ENCODE measurements around the gene PAPPA. TPM values are rescaled to one million over a fixed set of nuclear protein-coding genes. Genes with fewer than 3 reads are reported as not detected.

The PAPPA gene
- total RNA-seq, 1 donor from 2014 or later, result 172 TPM

DNA sequence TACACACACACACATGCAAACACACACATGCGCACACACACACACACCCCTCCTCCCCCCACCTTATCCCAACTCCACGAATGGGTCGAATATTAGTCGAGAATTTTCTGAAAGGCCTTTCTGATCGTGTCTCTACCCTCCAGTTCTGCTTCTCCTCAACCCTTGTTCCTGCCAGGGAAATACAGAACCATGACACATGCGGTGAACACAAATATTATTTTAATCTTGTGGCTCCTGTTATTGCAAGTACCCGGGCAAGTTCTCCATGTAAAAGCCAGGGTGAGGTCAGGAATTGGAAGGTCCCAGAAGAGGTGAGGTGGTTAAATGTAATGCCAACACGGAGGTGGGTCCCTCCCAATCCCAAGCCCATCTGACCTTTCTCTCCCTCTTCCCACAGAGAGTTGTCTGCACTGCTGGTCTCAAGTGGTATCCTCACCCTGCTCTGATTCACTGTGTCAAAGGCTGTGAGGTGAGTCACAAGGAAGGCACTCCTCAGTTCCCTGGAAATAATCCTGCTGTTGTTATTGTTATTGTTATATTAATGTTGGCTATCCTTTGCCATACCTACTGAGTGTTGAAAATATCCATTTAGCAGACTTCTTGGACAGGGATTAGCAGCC lies 223.7 kb downstream of the PAPPA start:
- Histone ChIP-seq H3K79me2 (ENCODE audit: insufficient read depth, low read length) (no peaks in the 10 kb centered on the region), H3K36me3 (ENCODE audit: insufficient read depth, low read length) (no peaks in the 10 kb centered on the region), H3K9me3 (ENCODE audit: insufficient read depth, low read depth, low read length) (no peaks in the 10 kb centered on the region), H3K4me2 (ENCODE audit: low read length) (peak overlapping the region; percentile 55), H3K4me1 (ENCODE audit: insufficient read depth, low read length) (peaks cover 16% of the 10 kb centered on the region), H3K9ac (ENCODE audit: low read length) (no peak overlapping the region), H3K4me3 (ENCODE audit: insufficient read depth, low read depth, low read length) (no peak overlapping the region), H3K27ac (ENCODE audit: low read depth, low read length) (peak overlapping the region; percentile 21), H4K20me1 (ENCODE audit: insufficient read depth, low read length) (peaks cover 5% of the 10 kb centered on the region), H3K27me3 (ENCODE audit: insufficient read depth, low read length) (peaks cover 5% of the 10 kb centered on the region), H2AFZ (ENCODE audit: low read depth, low read length) (no peak overlapping the region)
- Mint-ChIP-seq H3K4me1 (ENCODE audit: low read depth, unreplicated experiment) (peaks cover 35% of the 10 kb centered on the region), H3K9me3 (ENCODE audit: unreplicated experiment) (no peaks in the 10 kb centered on the region), H3K4me3 (ENCODE audit: unreplicated experiment) (peak overlapping the region; percentile 27), H3K27me3 (ENCODE audit: low read depth, unreplicated experiment) (no peaks in the 10 kb centered on the region), H3K36me3 (ENCODE audit: low read depth, unreplicated experiment) (peaks cover 50% of the 10 kb centered on the region), H3K27ac (ENCODE audit: unreplicated experiment) (peak overlapping the region; percentile 69)
- peak; percentile 77 for DNase-seq (ENCODE audit: low read depth)
- FAIRE-seq, result peak; percentile 80
- no peak for TF ChIP-seq EZH2 (IDR thresholded peaks at IDR 0.05; ENCODE audit: insufficient read depth, low read length)
- TF ChIP-seq, protein P1, sequence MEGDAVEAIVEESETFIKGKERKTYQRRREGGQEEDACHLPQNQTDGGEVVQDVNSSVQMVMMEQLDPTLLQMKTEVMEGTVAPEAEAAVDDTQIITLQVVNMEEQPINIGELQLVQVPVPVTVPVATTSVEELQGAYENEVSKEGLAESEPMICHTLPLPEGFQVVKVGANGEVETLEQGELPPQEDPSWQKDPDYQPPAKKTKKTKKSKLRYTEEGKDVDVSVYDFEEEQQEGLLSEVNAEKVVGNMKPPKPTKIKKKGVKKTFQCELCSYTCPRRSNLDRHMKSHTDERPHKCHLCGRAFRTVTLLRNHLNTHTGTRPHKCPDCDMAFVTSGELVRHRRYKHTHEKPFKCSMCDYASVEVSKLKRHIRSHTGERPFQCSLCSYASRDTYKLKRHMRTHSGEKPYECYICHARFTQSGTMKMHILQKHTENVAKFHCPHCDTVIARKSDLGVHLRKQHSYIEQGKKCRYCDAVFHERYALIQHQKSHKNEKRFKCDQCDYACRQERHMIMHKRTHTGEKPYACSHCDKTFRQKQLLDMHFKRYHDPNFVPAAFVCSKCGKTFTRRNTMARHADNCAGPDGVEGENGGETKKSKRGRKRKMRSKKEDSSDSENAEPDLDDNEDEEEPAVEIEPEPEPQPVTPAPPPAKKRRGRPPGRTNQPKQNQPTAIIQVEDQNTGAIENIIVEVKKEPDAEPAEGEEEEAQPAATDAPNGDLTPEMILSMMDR (IDR thresholded peaks at IDR 0.05; ENCODE audit: insufficient read depth, low read depth, low read length), result no peak

DNA sequence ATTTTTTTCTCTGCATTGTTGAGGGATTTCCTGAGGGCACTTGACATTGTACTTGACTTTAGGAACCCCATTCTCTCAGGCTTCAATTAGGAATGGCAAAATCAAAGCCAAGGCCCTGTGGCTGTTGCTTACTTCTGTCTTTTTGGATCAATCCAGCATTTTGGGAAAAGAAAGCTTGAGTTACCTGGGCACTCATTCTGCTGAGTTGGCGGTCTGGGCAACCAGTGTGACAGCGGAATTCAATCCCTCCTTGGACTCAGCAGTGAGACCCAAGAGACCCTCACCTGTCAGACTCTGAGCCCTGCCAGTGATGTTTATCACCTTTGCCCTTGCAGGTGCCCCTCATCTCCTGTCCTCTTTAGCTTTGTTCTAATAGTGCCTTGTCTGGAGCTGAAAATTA lies 225.3 kb downstream of the PAPPA start:
- peaks cover 16% of the 10 kb centered on the region for H3K4me1 ChIP-seq (ENCODE audit: insufficient read depth, low read length)
- H3K9ac ChIP-seq (ENCODE audit: low read length), result no peak overlapping the region
- H3K36me3 ChIP-seq (ENCODE audit: insufficient read depth, low read length), result no peaks in the 10 kb centered on the region
- no peaks in the 10 kb centered on the region for H3K9me3 ChIP-seq (ENCODE audit: insufficient read depth, low read depth, low read length)
- Mint-ChIP-seq H3K4me3 (ENCODE audit: unreplicated experiment) (no peak overlapping the region), H3K27me3 (ENCODE audit: low read depth, unreplicated experiment) (no peaks in the 10 kb centered on the region), H3K9me3 (ENCODE audit: unreplicated experiment) (no peaks in the 10 kb centered on the region), H3K4me1 (ENCODE audit: low read depth, unreplicated experiment) (peaks cover 44% of the 10 kb centered on the region), H3K36me3 (ENCODE audit: low read depth, unreplicated experiment) (peaks cover 57% of the 10 kb centered on the region), H3K27ac (ENCODE audit: unreplicated experiment) (no peak overlapping the region)
- DNase-seq (ENCODE audit: low read depth) (no peak), FAIRE-seq (no peak)
- peaks cover 5% of the 10 kb centered on the region for H4K20me1 ChIP-seq (ENCODE audit: insufficient read depth, low read length)
- H3K27me3 ChIP-seq (ENCODE audit: insufficient read depth, low read length), result peaks cover 5% of the 10 kb centered on the region
- H3K79me2 ChIP-seq (ENCODE audit: insufficient read depth, low read length), result no peaks in the 10 kb centered on the region
- H3K4me2 ChIP-seq (ENCODE audit: low read length), result no peak overlapping the region
- no peak overlapping the region for H2AFZ ChIP-seq (ENCODE audit: low read depth, low read length)
- TF ChIP-seq, protein P1 (IDR thresholded peaks at IDR 0.05; ENCODE audit: insufficient read depth, low read depth, low read length), result no peak
- no peak for TF ChIP-seq EZH2 (IDR thresholded peaks at IDR 0.05; ENCODE audit: insufficient read depth, low read length)
- no peak overlapping the region for H3K4me3 ChIP-seq (ENCODE audit: insufficient read depth, low read depth, low read length)
- no peak overlapping the region for H3K27ac ChIP-seq (ENCODE audit: low read depth, low read length)

- FAIRE-seq, result peak; percentile 5
These were observed 226.2 kb downstream of the PAPPA start for GRCh38 chr9:116379821-116380220.

More at GRCh38 chr9:116379821-116380220, 226.2 kb downstream of the PAPPA start:
- Histone ChIP-seq H3K4me3 (ENCODE audit: insufficient read depth, low read depth, low read length) (no peak overlapping the region), H3K79me2 (ENCODE audit: insufficient read depth, low read length) (no peaks in the 10 kb centered on the region), H4K20me1 (ENCODE audit: insufficient read depth, low read length) (peaks cover 5% of the 10 kb centered on the region), H3K4me2 (ENCODE audit: low read length) (no peak overlapping the region), H3K4me1 (ENCODE audit: insufficient read depth, low read length) (peaks cover 16% of the 10 kb centered on the region), H2AFZ (ENCODE audit: low read depth, low read length) (no peak overlapping the region), H3K36me3 (ENCODE audit: insufficient read depth, low read length) (no peaks in the 10 kb centered on the region), H3K27me3 (ENCODE audit: insufficient read depth, low read length) (peaks cover 5% of the 10 kb centered on the region), H3K9ac (ENCODE audit: low read length) (no peak overlapping the region), H3K27ac (ENCODE audit: low read depth, low read length) (no peak overlapping the region), H3K9me3 (ENCODE audit: insufficient read depth, low read depth, low read length) (no peaks in the 10 kb centered on the region)
- Mint-ChIP-seq H3K9me3 (ENCODE audit: unreplicated experiment) (no peaks in the 10 kb centered on the region), H3K4me3 (ENCODE audit: unreplicated experiment) (no peak overlapping the region), H3K4me1 (ENCODE audit: low read depth, unreplicated experiment) (peaks cover 44% of the 10 kb centered on the region), H3K27me3 (ENCODE audit: low read depth, unreplicated experiment) (no peaks in the 10 kb centered on the region), H3K36me3 (ENCODE audit: low read depth, unreplicated experiment) (peaks cover 54% of the 10 kb centered on the region), H3K27ac (ENCODE audit: unreplicated experiment) (no peak overlapping the region)
- TF ChIP-seq EZH2 (IDR thresholded peaks at IDR 0.05; ENCODE audit: insufficient read depth, low read length), result no peak
- TF ChIP-seq, protein P1 (IDR thresholded peaks at IDR 0.05; ENCODE audit: insufficient read depth, low read depth, low read length), result no peak
- DNase-seq (ENCODE audit: low read depth), result no peak
